Peyer's patch (tissue), 4 donors: ENCODE data around the gene FCGR1A.
"Not testable (repeated sequence)": the region's sequence is repeated elsewhere in the genome, so short reads cannot be mapped to it uniquely, and the experiment has no call there.

Experiments
- POLR2A ChIP-seq, 2 donors: fragments of 450-650 bp; IDR thresholded peaks; one replicate each; pipeline ENCODE4 v1.5.1; 2017; ENCODE audit warnings: antibody characterized with exemption in 2 of 2, mild to moderate bottlenecking in 2 of 2, moderate library complexity in 2 of 2
- TF ChIP-seq, protein P1 (sequence below), 6 experiments: fragments of 450-650 bp in 4 of 6; fragments of 200-600 bp in 2 of 6; sonication (generic) in 1 of 6; IDR thresholded peaks; one replicate each; pipeline ENCODE4 v1.5.1; 2017 to 2019; ENCODE audit warnings: antibody characterized with exemption in 6 of 6, mild to moderate bottlenecking in 3 of 6, moderate library complexity in 1 of 6

DNA sequence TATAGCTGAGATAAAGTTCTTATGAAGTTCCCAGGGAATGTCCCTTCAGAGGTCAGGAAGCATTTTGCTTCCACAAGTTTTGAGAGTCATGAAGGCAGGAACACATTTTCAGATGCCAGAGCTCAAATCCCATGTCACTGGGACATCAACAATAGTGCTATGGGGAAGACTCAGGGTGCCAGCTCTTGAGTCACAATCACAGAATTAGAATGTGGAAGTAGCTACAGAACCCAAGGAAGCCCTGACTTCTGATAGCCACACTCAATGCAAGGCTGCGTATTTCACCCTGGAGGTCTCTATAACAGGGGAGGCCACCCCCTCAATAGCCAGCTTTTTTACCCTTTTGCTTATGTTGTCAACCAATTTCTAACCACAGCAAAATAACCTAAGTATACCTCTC lies 47.8 kb upstream of the FCGR1A start:
- TF ChIP-seq, protein P1, sequence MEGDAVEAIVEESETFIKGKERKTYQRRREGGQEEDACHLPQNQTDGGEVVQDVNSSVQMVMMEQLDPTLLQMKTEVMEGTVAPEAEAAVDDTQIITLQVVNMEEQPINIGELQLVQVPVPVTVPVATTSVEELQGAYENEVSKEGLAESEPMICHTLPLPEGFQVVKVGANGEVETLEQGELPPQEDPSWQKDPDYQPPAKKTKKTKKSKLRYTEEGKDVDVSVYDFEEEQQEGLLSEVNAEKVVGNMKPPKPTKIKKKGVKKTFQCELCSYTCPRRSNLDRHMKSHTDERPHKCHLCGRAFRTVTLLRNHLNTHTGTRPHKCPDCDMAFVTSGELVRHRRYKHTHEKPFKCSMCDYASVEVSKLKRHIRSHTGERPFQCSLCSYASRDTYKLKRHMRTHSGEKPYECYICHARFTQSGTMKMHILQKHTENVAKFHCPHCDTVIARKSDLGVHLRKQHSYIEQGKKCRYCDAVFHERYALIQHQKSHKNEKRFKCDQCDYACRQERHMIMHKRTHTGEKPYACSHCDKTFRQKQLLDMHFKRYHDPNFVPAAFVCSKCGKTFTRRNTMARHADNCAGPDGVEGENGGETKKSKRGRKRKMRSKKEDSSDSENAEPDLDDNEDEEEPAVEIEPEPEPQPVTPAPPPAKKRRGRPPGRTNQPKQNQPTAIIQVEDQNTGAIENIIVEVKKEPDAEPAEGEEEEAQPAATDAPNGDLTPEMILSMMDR (IDR thresholded peaks at IDR 0.05), result not testable (repeated sequence)
- TF ChIP-seq POLR2A (IDR thresholded peaks at IDR 0.05), result not testable (repeated sequence)
